Stromal cell of bone marrow (primary cell): ENCODE results near the gene CELF2.

Source experiments
- DNase-seq: peaks from one replicate; pipeline ENCODE4 v3.0.0-alpha.2; 2012; ENCODE audit warnings: low read depth

CELF2 gene

GRCh38 chr10:11023009-11023953 is 5.6 kb downstream of the CELF2 start:
- DNase-seq, result no peak

- peak; percentile 54 for DNase-seq
Measured at GRCh38 chr10:11024596-11024995, 6.9 kb downstream of the CELF2 start.

- DNase-seq, result no peak
Measured at GRCh38 chr10:11025978-11026377, 8.3 kb downstream of the CELF2 start.

GRCh38 chr10:11026773-11027172 is 9.1 kb downstream of the CELF2 start:
- DNase-seq, result no peak

- no peak for DNase-seq
Measured at GRCh38 chr10:11034762-11035161, 17.1 kb downstream of the CELF2 start.

- peak; percentile 77 for DNase-seq
Measured at GRCh38 chr10:11035301-11035991, 17.8 kb downstream of the CELF2 start.

GRCh38 chr10:11036424-11037011 is 18.8 kb downstream of the CELF2 start:
- peak; percentile 55 for DNase-seq

- DNase-seq, result no peak
Measured at GRCh38 chr10:11037991-11038390, 20.3 kb downstream of the CELF2 start.

GRCh38 chr10:11042357-11042756 is 24.7 kb downstream of the CELF2 start:
- DNase-seq, result no peak

GRCh38 chr10:11043039-11043438 is 25.4 kb downstream of the CELF2 start:
- DNase-seq, result no peak

GRCh38 chr10:11043446-11044127 is 25.9 kb downstream of the CELF2 start:
- no peak for DNase-seq

GRCh38 chr10:11045487-11045886 is 27.8 kb downstream of the CELF2 start:
- DNase-seq, result no peak

GRCh38 chr10:11045995-11046775 is 28.5 kb downstream of the CELF2 start:
- no peak for DNase-seq

- DNase-seq, result no peak
Measured at GRCh38 chr10:11046776-11047160, 29.1 kb downstream of the CELF2 start.

- DNase-seq, result no peak
Measured at GRCh38 chr10:11048707-11049278, 31.1 kb downstream of the CELF2 start.

- DNase-seq, result no peak
Measured at GRCh38 chr10:11049806-11050205, 32.1 kb downstream of the CELF2 start.

GRCh38 chr10:11050301-11051287 is 32.9 kb downstream of the CELF2 start:
- no peak for DNase-seq

GRCh38 chr10:11057018-11057417 is 39.3 kb downstream of the CELF2 start:
- no peak for DNase-seq

GRCh38 chr10:11057448-11057847 is 39.8 kb downstream of the CELF2 start:
- DNase-seq, result no peak

GRCh38 chr10:11057994-11058393 is 40.3 kb downstream of the CELF2 start:
- DNase-seq, result no peak
